GM18511 (cell line): Measurements from ENCODE around the gene CAMTA1.

Source experiments
- ATAC-seq: cut with Tn5 transposase; IDR thresholded peaks from one replicate; pipeline ENCODE4 v1.9.1; 2021; ENCODE audit warnings: mild to moderate bottlenecking, moderate library complexity; ENCODE audit not compliant: unreplicated experiment

CAMTA1 gene

GRCh38 chr1:7293702-7294629, 508.7 kb downstream of the CAMTA1 start:
- ATAC-seq: no peak

DNA sequence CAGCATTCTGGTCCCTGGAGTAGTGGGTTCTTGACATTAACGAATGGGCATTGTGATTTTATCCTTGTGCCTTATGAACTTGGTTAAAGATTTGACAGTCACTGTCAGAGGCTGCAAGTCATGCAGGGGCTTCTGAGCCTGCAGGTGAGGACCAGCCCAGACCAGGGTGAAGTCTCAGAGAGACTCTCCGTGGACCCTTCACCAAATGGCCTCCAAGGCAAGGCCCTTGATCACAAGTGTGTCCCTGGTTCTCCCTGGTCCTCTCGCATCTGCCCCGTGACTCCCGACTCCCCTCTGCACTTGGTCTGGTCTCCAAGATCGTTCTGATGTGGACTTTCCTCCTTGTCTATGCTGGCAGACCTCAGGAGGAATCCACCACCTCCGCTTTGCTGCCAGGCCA, 509.4 kb downstream of the CAMTA1 start:
- no peak for ATAC-seq

GRCh38 chr1:7295946-7296345, 510.7 kb downstream of the CAMTA1 start:
- no peak for ATAC-seq

GRCh38 chr1:7296968-7297367, 511.7 kb downstream of the CAMTA1 start:
- ATAC-seq: no peak

DNA sequence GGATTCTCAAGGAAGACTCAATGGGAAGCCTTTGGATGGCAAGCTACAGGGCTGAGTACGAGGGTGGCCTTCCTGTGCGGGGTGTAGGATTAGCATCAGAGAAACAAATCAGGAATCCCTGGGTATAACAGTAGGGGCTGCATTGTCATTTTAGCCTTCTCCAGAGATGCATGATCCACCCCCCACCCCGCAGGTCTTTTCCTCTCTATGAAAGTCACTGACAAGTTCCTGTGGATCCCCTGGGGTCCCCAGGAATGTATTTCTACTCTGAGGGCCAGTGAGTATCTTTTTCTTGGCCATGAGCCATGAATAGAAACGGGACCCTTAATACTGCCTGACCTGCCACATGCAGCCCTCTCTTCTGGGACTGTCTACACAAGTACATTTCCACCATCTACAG, 512.9 kb downstream of the CAMTA1 start:
- no peak for ATAC-seq

- no peak for ATAC-seq
These were observed 513.5 kb downstream of the CAMTA1 start for GRCh38 chr1:7298749-7299151.

DNA sequence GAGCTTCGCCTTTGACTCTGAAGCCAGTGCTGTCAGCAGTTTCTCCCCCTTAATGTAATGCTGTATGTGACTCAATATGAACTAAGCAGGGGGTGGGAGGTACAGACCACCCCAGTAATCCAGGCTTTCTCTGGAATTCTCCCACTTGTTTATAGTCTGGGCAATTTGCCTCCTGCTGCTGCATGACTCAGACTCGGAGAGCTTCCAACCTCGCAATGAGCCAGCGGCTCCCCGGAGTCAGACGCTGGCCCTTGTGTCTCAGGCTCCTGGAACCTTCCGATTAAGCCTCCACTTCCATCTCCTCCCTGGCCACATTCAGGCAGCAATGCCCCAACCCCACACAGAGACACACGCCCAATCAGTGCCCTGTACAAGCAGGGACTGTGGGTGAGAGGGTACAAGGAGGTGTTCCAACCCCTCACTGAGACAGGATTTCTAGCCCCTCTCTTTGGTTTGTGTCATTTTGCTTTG, 514.1 kb downstream of the CAMTA1 start:
- ATAC-seq: no peak

DNA sequence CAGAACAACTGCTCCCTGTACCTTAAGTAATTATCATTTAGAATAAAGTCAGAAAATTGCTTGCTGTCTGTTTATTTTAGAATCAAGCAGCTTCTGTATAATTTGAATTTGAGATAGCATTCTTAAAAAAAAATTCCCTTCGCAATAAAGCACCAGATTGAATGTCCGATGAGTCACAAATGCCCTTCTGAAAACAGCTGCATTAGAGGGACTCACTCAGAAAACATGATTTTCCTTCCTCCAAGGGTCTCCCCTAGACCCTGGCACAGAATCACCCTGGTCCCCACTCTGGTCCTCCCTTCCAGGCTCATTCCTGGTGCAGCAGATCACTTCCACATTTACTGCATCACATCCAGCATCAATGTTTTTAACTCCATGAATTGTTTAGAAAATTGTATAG, 514.7 kb downstream of the CAMTA1 start:
- no peak for ATAC-seq

DNA sequence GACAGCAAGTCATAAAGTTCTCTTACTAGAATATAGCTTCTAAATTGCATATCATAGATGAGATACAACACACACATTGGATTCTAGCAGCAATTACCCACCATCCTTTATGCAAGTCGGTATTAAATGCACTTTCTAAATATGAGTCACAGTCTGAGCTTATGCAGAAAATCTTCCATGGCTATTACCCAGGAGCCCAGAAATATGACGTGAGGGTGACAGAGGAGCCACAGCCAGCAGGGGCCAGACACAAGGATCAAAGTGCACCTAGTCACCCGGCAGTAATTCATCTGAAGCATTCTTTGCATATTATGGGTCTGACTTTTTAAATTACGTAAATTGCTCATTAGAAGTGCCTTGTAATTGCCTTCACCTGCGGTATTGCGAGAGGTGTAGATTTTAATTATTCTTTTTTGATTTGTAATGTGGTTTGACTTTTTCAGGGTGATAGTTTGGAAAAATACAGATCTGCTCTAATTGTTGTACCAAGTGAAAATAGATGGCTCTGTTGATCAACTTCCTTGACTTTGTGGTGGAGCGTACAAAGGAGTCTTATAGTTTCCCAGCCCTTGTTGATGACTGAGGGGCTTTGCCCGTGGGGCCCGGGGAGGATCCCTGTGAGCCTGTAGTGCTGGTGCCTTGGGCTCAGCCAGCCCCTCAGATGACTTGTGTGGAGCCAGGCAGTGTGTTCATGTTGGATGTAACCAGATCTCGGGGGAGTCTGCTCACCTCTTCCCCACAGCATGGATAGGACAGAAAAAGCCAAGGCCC, 515.8 kb downstream of the CAMTA1 start:
- no peak for ATAC-seq

- no peak for ATAC-seq
These were observed 516.4 kb downstream of the CAMTA1 start for GRCh38 chr1:7301664-7301981.

- ATAC-seq: no peak
These were observed 516.9 kb downstream of the CAMTA1 start for GRCh38 chr1:7302126-7302525.

- ATAC-seq: no peak
These were observed 517.6 kb downstream of the CAMTA1 start for GRCh38 chr1:7302873-7303272.

DNA sequence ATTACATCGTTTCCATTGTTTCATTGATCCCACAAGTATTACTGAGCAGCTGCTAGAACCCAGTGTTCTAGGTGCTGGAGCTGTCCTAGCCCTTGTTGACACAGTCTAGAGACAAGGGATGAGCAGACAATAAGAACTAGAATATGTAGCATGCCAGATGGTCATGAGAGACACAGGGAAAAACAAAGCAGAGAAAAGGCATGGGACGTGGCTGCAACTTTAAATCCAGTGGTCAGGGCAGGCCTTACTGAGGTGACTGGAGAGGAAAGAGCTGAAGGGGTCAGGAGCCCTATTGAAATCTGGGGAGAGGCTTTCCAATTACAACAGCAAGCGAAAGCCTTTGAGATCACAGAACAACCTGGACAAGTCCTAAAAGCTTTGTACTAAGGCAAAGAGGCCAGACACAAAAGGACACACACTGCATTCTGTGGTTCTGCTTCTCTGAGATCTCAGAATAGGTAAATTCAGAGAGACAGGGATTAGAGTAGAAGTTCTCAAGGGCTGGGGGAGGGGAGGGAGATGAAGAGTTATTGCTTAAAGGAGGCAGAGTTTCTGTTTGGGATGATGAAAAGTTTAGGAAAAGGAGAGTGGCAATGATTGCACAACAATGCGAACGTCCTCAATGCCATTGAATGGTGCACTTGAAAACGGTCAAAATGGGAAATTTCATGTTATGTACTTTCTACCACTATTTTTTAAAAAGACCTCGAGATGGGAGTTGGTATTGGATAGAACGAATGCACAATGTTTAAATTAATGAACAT, 518.5 kb downstream of the CAMTA1 start:
- no peak for ATAC-seq

- ATAC-seq: no peak
These were observed 527.9 kb downstream of the CAMTA1 start for GRCh38 chr1:7313081-7313546.

DNA sequence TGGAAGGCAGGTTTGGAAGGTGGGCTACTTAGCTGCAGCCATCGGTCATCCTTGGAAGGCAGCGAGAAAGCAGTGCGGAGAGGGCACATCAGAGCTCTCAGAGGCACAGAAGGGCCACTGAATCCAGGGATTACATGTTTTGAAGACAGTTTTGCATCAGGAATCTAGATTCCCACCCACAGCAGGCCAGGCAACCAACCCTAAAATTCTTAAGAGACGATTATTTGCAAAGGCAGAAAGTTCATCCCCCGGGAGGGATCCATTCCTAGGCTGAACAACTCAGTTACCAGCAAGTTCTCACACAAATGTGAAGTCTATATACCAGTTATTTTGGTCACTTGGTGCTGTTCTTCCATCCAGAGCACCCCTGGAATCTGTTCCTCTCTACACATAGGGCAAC, 528.6 kb downstream of the CAMTA1 start:
- no peak for ATAC-seq

- ATAC-seq: no peak
These were observed 530.1 kb downstream of the CAMTA1 start for GRCh38 chr1:7315316-7315715.

DNA sequence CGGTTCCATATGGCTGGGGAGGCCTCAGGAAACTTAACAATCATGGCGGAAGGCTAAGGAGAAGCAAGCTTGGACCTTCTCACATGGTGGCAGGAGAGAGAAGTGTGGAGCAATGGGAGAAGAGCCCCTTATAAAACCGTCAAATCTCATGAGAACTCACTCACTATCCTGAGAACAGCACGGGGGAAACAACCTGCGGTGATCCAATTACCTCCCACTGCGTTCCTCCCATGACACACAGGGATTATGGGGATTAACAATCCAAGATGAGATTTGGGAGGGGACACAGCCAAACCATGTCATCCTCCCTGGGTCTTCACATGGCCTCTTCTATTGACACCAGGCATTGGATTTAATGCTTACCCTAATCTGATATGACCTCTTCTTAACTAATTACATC, 530.7 kb downstream of the CAMTA1 start:
- ATAC-seq: no peak

DNA sequence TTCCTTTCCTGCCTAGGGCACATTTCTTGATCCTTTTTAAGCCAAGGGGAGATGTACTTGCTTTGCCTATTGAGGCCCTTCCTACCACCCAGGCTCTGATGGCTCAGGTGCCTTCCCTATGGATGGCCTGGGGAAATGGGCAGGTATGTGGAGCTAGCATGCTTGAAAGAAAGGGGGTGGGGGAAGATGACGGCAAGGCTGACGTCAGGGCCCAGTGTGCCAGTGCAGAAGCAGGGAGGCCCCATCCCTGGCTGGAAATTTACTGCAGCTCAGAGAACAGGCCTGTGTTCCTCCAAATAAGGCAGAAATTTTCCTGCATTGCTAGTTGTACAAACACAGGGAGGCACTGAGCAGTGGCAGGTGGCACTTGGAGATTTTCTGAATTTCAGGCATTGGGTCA, 532.6 kb downstream of the CAMTA1 start:
- ATAC-seq: no peak

GRCh38 chr1:7319196-7319595, 533.9 kb downstream of the CAMTA1 start:
- ATAC-seq: no peak

DNA sequence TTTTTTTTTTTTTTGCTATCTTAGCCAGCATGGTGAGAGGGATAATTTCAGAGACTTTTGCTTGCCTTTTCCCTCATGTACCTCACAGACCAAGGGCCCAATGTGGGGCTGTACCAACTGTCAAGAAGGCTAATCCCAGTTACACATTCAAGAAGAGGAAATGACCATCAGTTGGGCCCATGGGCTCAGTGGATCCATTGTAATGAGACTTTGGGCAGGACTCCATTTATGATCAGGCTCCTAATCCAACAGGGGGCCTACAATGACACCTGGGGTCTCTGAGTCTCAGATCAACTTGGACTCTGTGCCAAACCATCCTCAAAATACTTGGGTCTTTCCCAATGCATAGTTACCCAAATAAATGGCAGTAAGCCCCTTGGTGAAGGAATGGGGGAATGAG, 535.4 kb downstream of the CAMTA1 start:
- no peak for ATAC-seq

DNA sequence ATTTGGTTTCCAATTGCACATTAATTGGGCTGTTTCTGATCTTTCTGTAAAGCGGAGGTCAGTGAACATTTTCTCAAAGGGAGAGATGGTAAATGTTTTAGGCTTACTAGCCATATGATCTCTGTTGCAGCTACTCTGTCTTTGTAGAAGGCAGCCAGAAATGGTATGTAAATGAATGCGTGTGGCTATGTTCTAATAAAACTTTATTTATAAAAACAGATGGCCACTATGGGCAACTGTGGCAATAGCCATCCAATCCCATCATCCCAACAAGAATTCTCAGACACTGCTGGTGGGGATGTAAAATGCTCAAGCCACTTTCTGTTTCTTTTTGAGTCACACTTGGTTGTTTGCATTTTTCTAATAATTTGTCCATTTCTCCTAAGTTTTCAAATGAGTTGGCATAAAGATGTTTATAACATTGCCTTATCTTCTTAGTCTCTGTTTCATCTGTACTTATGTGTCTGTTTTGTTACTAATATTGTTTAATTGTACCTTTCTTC, 537.1 kb downstream of the CAMTA1 start:
- no peak for ATAC-seq
